HG03460 (cell line): ENCODE results near the gene ANOS1.

Source experiments
- ATAC-seq: cut with Tn5 transposase; IDR thresholded peaks from one replicate; pipeline ENCODE4 v1.9.1; 2021; ENCODE audit not compliant: unreplicated experiment

Gene ANOS1

DNA sequence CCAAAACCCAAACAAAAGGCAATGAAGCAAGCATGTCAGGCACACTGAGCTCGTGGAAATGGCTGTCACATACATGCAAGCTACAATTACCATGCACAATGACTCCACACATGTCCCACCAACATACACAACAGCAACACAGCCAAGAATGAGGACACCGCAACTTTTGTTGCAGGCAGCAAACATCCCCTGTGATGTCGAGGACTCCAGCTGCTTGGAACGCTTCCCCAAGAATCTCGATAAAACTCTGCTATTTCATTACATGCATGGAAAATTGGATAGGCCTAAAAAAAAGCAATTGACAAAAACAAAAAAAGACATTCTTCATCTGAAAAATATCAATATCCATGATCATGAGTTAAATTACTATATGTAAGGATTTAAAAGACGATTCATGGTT, 11.8 kb downstream of the ANOS1 start:
- no peak for ATAC-seq

DNA sequence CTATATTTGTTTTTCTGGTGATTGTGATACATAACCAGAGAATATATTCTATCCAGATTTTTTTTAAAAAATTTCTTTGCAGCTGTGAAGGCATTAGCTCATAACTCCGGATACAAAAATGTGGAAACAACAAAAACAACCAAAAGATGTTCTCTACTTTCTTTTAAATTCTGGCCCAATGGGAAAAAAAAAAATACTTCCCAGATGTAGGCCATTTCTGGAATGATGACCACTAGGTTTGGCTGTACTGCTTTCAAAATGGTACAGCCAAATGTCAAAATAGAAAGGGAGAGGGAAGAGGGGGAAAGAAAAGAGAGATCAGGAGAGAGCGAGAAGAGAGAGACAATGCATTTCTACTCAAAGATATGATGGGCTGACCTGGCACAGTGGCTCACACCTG, 14.6 kb downstream of the ANOS1 start:
- no peak for ATAC-seq

DNA sequence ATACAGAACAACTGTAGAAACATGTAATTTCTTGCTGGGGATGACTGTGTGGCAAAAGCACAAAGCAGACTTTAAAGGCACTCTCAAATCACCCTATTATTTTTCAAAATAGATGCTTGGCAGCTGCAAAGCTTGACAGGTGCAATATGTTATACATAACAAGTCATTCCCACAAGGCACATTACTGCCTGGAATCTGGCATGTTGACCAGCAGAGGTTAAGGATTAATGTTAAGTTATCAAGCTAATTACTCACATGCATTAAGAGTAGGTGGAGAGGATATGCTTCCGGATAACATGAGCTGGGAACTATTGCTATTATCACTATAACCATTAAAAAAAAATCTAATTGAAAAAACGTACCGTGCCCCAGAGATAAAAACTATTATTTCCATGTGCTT, 17.8 kb downstream of the ANOS1 start:
- ATAC-seq: no peak

DNA sequence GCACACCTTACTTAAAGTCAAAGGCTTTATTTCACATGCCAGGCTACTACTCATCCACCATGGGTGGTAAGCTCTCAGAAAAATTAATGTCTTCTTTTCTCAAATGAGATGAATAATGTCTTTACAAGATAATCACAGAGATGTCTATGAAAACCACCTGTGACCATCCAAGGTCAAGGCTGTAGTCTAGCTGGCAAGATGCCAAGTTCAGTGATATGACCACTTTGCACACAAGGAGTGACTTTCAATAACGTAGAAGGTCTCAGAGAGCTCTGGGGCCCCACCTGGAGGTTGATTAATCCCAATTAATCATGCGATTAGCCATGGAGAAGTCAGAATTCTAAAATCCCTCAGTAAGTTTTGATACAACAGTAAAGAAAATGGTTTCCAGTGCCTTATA, 20.5 kb downstream of the ANOS1 start:
- no peak for ATAC-seq

DNA sequence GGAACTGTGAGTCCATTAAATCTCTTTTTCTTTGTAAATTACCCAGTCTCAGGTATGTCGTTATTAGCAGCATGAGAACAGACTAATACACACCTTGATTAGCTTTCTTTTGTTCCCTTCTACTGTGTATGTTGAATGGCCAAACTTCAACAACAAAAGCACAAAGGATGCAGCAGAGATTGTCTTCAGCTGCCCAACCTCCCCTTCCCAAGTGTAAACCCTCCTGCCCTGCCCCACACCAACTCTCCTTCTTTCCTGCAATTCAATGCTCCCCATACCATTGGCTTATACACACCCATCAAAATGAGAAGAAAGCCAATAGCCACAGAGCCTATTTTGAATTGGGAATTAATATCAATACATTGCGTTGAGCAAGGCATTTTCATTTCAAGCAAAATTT, 27.8 kb downstream of the ANOS1 start:
- no peak for ATAC-seq

DNA sequence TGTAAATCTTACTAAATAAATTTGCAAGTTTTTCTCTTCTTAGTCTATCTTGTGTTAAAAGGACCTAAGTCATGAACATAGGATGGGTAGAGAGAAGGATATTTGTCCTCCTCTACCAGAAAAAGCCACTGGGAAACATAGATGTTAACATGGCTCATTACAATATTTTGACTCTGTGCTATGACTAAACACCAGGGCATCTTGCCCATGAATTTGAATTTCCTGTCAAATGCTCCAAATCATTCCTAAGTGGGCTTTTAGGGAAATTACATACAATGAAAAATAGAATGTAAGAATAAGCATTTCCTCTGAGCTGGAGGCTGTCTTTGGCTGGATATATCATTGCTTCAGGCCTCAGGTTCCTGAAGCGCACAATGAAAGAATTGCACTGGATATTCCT, 39.1 kb downstream of the ANOS1 start:
- ATAC-seq: no peak

DNA sequence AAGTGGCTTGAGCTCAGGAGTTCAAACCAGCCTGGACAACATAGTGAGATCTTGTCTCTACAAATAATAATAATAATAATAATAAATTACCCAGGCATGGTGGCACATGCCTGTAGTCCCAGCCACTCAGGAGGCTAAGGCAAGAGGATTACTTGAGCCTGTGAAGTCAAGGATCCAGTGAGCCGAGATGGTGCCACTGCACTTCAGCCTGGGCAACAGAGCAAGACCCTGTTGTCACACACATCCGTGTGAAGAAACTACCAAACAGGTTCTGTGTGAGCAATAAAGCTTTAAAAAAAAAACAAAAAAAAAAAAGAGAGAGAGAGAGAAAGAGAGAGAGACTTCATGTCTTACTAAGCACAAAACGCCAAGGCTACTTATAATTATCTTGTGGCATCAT, 42.5 kb downstream of the ANOS1 start:
- ATAC-seq: no peak

DNA sequence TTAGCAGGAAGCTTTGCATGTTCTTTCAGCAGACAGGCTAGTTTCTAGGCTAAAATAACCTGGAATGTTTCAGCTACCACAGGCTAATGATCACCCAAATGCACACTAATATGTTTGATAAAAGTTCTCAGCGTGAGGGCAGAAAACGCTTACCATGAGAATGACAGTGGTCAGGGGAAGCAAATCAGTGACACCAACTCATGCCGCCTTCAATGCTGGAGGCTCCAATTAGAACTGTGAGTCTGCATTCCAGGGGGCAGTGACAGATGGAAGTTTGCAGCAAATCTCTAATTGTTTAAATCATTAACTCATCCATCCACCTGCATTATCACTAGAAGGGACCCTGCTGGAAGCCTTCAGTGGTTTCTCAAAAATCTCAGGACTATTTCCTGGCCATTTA, 43.2 kb downstream of the ANOS1 start:
- ATAC-seq: no peak

DNA sequence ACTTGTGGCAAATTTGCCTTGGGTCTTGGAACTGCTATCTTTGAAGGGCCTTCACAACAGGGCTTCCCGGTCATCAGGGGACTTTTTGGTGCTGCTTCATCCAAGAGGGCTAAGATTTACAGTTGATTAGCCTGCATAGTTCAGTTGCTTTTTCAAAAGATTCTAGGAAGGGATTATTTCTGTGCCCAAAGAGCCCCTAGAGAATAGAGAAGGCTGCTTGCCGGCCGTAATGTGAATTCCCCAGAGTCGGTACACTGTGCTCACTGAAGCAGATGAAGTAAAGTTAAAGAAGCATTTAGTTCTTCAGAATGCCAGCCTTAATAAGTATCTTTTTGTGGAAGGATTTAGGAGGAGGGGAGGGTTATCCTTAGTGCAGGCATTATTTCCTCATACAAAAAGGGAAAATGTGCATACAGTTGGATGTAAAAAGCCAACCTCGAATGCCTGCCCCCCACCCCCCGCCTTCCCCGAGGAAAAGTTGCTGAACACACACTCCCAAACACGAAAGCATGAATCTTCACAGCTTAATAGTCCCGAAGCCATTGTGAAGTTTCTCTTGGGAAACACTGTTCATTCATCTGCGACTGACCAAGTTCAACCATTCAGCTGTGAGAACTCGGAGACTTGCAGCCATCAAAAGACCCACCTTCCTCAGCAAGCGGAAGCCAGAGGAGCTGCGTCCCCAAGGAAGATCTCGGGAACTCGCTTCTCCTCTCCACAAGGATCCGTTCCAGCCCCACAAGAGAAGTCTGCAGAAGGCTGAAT, 47.6 kb downstream of the ANOS1 start:
- no peak for ATAC-seq

DNA sequence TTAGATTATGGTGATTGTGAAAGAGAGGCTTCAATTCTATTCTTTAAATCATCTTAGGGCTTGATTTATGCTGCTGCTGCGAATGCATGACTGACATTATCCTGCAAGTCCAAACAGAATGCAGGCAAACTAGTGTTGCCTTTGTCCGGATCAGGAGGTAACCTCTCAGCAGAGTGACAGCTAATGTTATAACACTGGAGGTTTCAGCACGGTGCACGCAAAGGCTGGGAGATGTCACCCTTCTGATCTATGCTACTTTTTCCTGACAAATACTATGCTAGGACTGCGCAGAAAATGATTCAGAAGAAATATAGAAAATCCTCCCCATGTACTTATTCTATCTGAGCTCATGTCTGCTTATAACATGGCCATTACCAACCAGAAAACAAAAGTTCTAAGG, 48.2 kb downstream of the ANOS1 start:
- no peak for ATAC-seq

DNA sequence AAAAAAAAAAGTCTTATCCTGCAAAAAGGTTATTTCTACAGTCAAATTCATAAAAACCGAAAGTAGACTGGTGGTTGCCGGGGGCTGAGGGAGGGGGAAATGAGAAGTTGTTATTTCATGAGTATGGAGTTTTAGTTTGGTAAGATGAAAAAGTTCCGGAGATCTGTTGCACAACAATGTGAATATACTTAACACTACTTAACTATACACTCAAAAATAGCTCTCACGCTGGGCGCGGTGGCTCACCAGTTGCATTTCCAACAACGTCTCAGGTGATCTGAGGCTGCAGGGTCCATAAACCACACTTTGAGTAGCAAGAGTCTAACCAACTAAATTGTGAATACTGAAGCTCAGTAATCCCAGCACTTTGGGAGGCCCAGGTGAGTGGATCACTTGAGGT, 52.4 kb downstream of the ANOS1 start:
- no peak for ATAC-seq

DNA sequence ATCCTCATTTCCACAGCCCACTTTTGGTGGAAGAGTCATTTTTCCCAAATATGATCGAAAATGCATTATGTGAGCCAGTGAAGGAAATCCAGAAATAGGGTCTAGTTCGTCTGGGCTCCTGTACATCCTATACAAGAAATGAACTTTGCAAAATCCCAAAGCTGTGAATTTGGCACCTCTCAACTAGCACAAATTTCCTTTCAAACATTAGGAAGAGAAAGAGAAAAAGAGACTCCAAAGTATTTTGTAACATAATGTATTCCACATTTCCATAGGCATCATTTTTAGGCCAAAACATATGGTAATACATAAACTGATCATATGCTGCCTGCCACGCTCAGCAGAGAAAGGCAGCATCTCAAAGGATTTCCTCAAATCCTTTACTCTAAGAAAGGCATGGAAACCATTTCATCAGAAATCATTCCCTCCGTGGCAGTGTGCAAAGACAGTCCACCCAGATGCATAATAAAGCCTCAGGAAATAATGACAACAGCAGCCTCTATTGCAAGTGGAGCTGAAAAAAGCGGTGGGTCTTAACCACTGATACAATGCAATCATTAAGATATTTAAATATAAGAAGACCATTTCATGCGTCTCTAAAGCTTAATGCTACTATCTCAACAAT, 56.8 kb downstream of the ANOS1 start:
- no peak for ATAC-seq

DNA sequence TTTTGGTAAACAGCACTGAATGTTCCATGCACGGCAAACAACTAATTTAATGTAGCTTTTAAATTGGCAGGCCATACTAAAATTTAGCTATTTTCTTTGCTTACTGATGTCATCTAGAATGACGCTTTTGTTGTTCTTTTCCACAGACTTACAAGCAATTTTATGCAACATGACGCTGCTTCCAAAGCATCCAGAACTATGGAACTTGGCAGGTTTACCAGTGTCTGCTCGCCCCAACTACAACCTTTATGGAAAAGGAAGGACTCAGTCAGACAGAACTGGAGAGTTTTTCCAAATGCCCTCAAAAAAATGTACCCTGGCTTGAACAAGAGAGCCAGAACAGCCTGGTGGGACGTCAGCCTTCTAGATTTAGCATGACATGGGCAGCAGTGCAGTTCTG, 58.7 kb downstream of the ANOS1 start:
- ATAC-seq: no peak

DNA sequence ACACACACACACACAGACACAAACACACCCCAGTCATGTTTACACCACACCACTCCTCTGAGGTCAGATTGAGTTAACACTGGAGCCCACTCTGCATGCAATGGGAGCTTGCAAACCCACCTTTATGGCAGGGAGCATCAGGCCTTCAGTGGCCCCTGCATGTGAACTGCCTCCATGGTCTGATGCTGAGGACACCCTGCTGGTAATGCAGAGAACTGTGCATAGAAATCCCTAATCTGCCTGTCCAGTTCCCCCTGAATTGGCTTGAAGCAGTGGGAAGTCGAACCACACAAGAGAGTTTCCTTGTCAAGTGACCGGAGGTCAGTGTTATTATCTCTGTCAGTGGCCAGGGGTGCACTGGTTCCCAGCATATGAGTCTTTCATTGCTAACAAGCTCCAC, 59.8 kb downstream of the ANOS1 start:
- no peak for ATAC-seq

DNA sequence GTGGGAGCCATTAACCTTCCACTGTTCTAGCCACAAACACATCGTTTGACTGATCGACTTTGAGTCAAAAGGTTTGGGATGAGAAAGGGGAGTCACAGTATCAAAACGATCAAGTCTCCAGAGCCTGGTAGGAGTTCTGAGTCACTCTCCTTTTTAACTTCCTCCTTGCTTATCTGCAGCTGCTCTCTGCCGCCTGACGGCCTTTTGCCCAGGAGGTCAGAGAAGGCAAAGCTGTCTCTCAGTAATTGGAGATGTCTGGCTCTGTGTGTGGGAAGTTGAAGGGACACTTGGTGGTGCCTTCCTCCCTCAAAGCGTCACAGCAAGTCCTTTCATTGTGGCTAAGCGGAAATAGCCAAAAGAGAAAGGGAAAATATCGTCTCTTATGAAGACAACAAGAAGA, 63.1 kb downstream of the ANOS1 start:
- ATAC-seq: no peak

DNA sequence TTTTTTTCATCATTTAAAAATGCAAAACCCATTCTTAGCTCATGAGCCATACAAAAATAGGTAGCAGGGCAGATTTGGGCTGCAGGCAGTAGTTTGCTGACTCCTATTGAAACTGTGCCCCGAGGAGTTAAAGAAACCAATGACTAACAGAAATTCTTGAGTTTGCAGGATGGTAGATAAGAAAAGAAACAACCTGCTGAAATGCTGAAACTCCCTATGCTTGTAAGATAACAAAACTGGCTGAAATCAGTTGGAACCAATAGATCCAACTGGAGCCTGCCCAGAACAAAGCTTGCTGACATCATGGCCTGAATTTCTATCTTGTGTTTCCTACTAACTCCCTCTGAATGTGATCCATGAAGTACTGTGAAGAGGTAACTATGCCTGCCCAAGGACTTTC, 68.6 kb downstream of the ANOS1 start:
- no peak for ATAC-seq

DNA sequence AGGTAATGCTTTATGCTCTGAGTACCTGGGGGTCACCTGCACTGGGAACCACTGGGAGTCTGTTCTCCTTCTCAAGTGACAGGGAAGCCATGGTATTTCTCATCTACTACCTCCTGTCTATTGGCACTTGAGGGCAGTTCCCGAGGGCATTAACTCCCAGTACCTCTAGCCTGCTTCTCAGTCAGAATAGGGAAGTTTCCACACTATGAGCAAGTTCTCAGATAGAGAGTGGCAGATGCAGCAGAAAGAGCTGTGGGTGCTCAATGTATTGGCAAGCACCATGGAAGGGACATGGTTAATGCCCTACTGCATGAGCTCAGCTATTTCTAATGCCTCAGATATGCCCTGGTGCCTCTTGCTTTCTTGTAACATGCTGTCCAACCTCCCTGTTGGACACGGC, 74.1 kb downstream of the ANOS1 start:
- ATAC-seq: no peak

DNA sequence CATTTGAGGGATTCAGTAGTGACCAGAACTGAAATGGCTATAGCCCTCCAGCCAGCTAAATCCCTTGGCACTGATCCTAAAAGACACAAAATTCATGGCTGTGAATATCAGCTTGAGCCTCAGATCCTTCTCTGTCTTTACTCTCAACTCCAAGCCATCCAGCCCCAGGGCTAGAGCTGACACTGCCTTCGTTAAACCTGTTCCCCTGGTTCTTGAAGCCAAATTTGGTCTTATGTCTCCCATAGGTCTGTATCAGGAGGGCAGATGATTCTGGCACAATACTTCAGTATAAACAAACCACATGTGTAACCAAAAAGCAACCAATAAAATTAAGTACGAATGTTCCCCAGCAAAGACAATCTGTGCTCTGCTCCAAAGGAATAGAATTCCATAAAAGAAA, 78.0 kb downstream of the ANOS1 start:
- no peak for ATAC-seq

DNA sequence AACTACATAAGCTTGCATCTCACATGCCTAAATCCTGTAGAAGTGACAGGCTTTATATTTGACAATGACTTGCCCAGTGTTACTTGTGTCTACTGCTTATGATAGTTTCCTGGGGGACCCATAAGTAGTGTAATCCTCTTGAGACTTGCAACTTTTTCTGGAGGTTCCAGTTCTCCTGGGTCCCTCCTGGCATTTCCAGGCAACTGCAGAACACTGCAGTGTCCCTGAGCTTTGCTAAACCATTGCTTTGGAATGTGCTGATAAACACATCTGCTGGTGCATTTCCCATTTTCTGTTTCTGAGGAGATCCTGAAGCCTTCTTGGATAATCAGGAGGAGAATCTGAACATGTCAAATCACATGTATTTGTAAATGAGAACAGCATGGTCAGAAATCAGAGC, 82.0 kb downstream of the ANOS1 start:
- no peak for ATAC-seq

DNA sequence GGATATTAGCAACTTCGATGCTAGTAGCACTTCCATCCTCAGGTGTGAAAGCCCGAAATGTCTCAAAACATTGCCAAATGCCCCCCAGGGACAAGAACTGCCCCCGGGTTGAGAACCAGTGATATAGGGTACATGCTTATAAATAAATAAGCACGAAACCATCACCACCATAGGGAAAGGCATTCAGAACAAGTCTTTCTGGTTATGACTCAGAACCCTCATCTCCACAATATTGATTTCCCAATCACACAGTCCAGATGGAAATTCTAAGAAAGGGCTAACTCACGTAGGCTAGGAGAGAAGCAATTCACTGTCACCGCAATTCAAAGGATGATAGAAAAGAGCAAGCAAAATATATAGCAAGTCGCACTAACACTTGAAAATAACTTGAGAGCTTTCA, 84.8 kb downstream of the ANOS1 start:
- no peak for ATAC-seq

DNA sequence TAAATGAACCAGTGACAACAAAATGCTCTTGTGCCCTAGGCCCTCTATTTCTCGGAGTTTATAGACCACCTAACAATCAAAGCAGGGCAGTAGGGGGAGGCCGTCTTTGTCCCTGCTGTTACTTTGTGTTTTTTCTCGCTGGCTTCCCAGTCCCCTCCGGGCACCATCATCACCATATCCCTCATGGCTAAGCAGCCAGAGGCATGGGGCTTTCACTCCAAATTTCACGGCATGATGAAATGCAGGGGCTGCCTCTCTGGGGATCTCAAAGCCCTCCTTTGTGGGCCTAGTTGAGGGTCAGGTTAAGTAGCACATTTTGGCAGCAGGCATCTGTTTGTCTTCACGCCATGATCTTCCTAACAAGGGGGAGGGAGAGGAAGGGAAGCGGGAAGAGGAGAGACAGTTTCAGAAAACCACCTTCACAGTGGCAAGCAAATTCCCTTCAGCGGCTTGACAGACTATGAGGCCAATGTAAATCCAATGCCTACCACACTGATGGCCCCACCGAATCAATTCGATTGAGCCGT, 91.9 kb downstream of the ANOS1 start:
- ATAC-seq: no peak

DNA sequence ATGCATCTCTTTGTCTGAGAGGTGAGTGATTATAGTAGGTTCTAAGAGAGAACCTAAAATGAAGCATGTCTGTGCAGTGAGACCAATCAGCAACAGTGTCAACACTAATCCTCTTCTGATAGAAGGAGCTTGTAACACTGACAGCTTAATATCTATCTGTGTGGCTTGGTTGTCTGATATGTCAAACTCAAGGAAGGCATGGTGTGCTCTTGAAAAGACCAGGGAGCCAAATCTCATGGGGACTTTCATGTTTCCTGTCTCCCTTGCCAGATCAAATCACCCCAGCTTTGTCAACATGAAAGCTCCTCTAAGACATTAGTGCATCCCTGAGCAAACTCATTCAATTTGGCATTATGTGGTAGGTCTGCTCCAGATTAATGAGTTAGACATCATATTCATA, 95.4 kb downstream of the ANOS1 start:
- ATAC-seq: no peak

DNA sequence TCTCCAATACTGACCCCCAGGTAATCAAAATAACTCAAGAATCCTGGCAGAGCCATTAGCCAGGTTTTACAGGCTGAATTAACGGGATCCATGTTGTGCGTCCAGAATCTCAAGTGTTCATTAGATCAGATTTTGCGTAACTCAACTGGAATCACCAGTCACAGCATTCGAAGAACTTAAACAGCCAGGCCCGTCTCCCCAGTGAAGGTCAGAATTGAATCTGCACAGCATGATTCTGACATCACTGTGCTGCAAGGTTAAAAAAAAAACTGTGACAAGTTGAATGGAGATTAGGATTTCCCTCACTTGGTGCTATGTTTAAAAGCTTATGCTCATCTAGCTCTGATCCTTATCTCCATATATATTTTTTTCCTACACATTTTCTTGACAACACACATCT, 96.1 kb downstream of the ANOS1 start:
- ATAC-seq: no peak
